SK-N-SH (cell line): ENCODE results near the gene MCC. TPM values are rescaled to one million over a fixed set of nuclear protein-coding genes. Genes with fewer than 3 reads are reported as not detected.

Experiments used
- CTCF ChIA-PET: fragments of 300-600, 350-600 bp; formaldehyde crosslinking; extraction: SDS; loops from one replicate; lab custom pipeline; 2021; lab: Yijun Ruan, JAX
- POLR2A ChIA-PET: fragments of 350-600 bp; sonication (Branson Sonifier 250); formaldehyde crosslinking; extraction: SDS; loops from one replicate; lab custom pipeline; 2020; ENCODE audit warnings: antibody characterized with exemption, inconsistent platforms; lab: Yijun Ruan, JAX
- DNase-seq: peaks from one replicate; pipeline ENCODE4 v3.0.0; 2012
- H2AFZ ChIP-seq: fragments of 200-600 bp; sonication (generic); 2 replicates; pipeline ENCODE4 v1.8.1; 2016; ENCODE audit warnings: antibody characterized with exemption, mild to moderate bottlenecking, low read depth
- H3F3A ChIP-seq: fragments of 200-600 bp; sonication (generic); replicated peaks from 2 replicates; pipeline ENCODE3; 2016; ENCODE audit warnings: antibody characterized with exemption, mild to moderate bottlenecking; ENCODE audit not compliant: insufficient read depth
- H3K27ac ChIP-seq, 2 experiments: fragments of 200-500 bp in 1 of 2; fragments of 200-600 bp in 1 of 2; sonication (Bioruptor generic) in 1 of 2; sonication (generic), shearing (Covaris generic) in 1 of 2; 2 replicates each; pipeline versions ENCODE4 v1.5.1 to v1.6.1; 2014 to 2016; ENCODE audit warnings: low read depth in 2 of 2, inconsistent platforms in 1 of 2, low read length in 1 of 2, mild to moderate bottlenecking in 1 of 2, mixed read lengths in 1 of 2
- H3K27me3 ChIP-seq: fragments of 200-600 bp; sonication (generic), shearing (Covaris generic); 2 replicates; pipeline ENCODE4 v1.6.1; 2016; ENCODE audit warnings: mixed run types; ENCODE audit not compliant: insufficient read depth
- H3K36me3 ChIP-seq, 2 experiments: fragments of 200-500 bp in 1 of 2; fragments of 200-600 bp in 1 of 2; sonication (Bioruptor generic) in 1 of 2; sonication (generic) in 1 of 2; replicated peaks in 1 of 2; 2 replicates each; pipeline versions ENCODE3 to v1.5.1; 2014 to 2016; ENCODE audit warnings: low read length in 1 of 2, mild to moderate bottlenecking in 1 of 2; ENCODE audit not compliant: insufficient read depth in 2 of 2, control insufficient read depth in 1 of 2
- H3K4me1 ChIP-seq, 2 experiments: fragments of 200-500 bp in 1 of 2; fragments of 200-600 bp in 1 of 2; sonication (Bioruptor generic) in 1 of 2; sonication (generic), shearing (Covaris generic) in 1 of 2; 2 replicates each; pipeline versions ENCODE4 v1.5.1 to v1.6.1; 2014 to 2016; ENCODE audit warnings: low read depth in 1 of 2, low read length in 1 of 2, mixed run types in 1 of 2; ENCODE audit not compliant: insufficient read depth in 2 of 2, control insufficient read depth in 1 of 2
- H3K4me2 ChIP-seq: fragments of 200-600 bp; sonication (generic), shearing (Covaris generic); 2 replicates; pipeline ENCODE4 v1.6.1; 2017; ENCODE audit warnings: mixed run types
- H3K4me3 ChIP-seq, 2 experiments: fragments of 200-500 bp in 1 of 2; fragments of 200-600 bp in 1 of 2; sonication (Bioruptor generic) in 1 of 2; sonication (generic), shearing (Covaris generic) in 1 of 2; 2 replicates each; pipeline versions ENCODE4 v1.5.1 to v1.8.1; 2014 to 2016; ENCODE audit warnings: low read depth in 2 of 2, inconsistent platforms in 1 of 2, low read length in 1 of 2, mild to moderate bottlenecking in 1 of 2, mixed read lengths in 1 of 2, moderate library complexity in 1 of 2
- H3K79me2 ChIP-seq: fragments of 200-600 bp; sonication (generic); 2 replicates; pipeline ENCODE4 v1.8.1; 2017; ENCODE audit warnings: mild to moderate bottlenecking; ENCODE audit not compliant: insufficient read depth
- H3K9ac ChIP-seq: fragments of 200-600 bp; sonication (generic); 2 replicates; pipeline ENCODE4 v1.6.1; 2017; ENCODE audit warnings: mixed run types
- H3K9me2 ChIP-seq: fragments of 200-600 bp; sonication (generic); 2 replicates; pipeline ENCODE4 v1.6.1; 2017; ENCODE audit warnings: mixed run types
- H3K9me3 ChIP-seq: fragments of 200-600 bp; sonication (generic); 2 replicates; pipeline ENCODE4 v1.6.1; 2017; ENCODE audit warnings: mixed run types, mild to moderate bottlenecking, moderate library complexity
- H4K20me1 ChIP-seq: fragments of 200-600 bp; sonication (generic); 2 replicates; pipeline ENCODE4 v1.6.1; 2017; ENCODE audit warnings: mild to moderate bottlenecking, mixed run types; ENCODE audit not compliant: insufficient read depth
- CHD2 ChIP-seq: fragments of 150-350 bp; IDR thresholded peaks from 2 replicates; pipeline ENCODE4 v1.6.1; 2018; ENCODE audit warnings: low read length; ENCODE audit not compliant: partially characterized antibody
- ELF1 ChIP-seq: IDR thresholded peaks from 2 replicates; pipeline ENCODE4 v1.4.0; 2012
- EP300 ChIP-seq, 2 experiments: IDR thresholded peaks; 2 replicates each; pipeline versions ENCODE4 v1.4.0 to v1.6.1; 2012; ENCODE audit warnings: borderline replicate concordance in 1 of 2, low read depth in 1 of 2, low read length in 1 of 2
- EZH2phosphoT487 ChIP-seq: fragments of 200-600 bp; sonication (generic); IDR thresholded peaks from 2 replicates; pipeline ENCODE4 v1.6.1; 2017; ENCODE audit warnings: low read depth, mixed run types, mild to moderate bottlenecking, antibody characterized with exemption, moderate library complexity, borderline replicate concordance
- FOSL2 ChIP-seq: IDR thresholded peaks from 2 replicates; pipeline ENCODE4 v1.4.0; 2012; ENCODE audit warnings: low read depth, mild to moderate bottlenecking, moderate library complexity, borderline replicate concordance
- GABPA ChIP-seq: IDR thresholded peaks from 2 replicates; pipeline ENCODE4 v1.4.0; 2012; ENCODE audit warnings: low read depth, mild to moderate bottlenecking
- GATA2 ChIP-seq: sonication (generic); formaldehyde crosslinking; IDR thresholded peaks from 2 replicates; pipeline ENCODE4 v1.5.0; 2020; ENCODE audit warnings: mild to moderate bottlenecking, missing genetic modification reagents
- JUND ChIP-seq: IDR thresholded peaks from 2 replicates; pipeline ENCODE4 v1.4.0; 2012
- POLR2AphosphoS5 ChIP-seq: IDR thresholded peaks from 2 replicates; pipeline ENCODE4 v1.6.1; 2012; ENCODE audit warnings: low read depth, low read length
- RAD21 ChIP-seq: IDR thresholded peaks from 2 replicates; pipeline ENCODE4 v1.6.1; 2012; ENCODE audit warnings: mild to moderate bottlenecking, low read length
- RCOR1 ChIP-seq: fragments of 150-350 bp; IDR thresholded peaks from 2 replicates; pipeline ENCODE4 v1.6.1; 2017; ENCODE audit warnings: antibody characterized with exemption, low read length
- SIN3A ChIP-seq: IDR thresholded peaks from 2 replicates; pipeline ENCODE4 v1.6.1; 2012; ENCODE audit warnings: low read depth, mild to moderate bottlenecking, low read length, moderate library complexity, borderline replicate concordance
- TAF1 ChIP-seq: IDR thresholded peaks from 2 replicates; pipeline ENCODE4 v1.6.1; 2012; ENCODE audit warnings: low read depth, mild to moderate bottlenecking, low read length, moderate library complexity, borderline replicate concordance
- TCF12 ChIP-seq: IDR thresholded peaks from 2 replicates; pipeline ENCODE4 v1.4.0; 2012
- TEAD4 ChIP-seq: IDR thresholded peaks from 2 replicates; pipeline ENCODE4 v1.4.0; 2012; ENCODE audit warnings: mild to moderate bottlenecking, borderline replicate concordance; ENCODE audit not compliant: insufficient read depth
- YY1 ChIP-seq: IDR thresholded peaks from 2 replicates; pipeline ENCODE4 v1.4.0; 2012; ENCODE audit warnings: low read depth, mild to moderate bottlenecking
- WGBS: methylation state at CpG from one replicate; pipeline ENCODE4 v1.1.6; 2017; ENCODE audit warnings: low lambda C conversion rate; 5-methylcytosine and 5-hydroxymethylcytosine counted together
- polyA plus RNA-seq, 3 experiments: library from polyadenylated mRNA; depleted of rRNA; stranded (reverse); fragments of >200 nt; gene quantifications; 2 replicates each; pipeline ENCODE4 v1.2.3, GENCODE V29; 2012
- TF ChIP-seq, protein P1 (sequence below): fragments of 150-350 bp; IDR thresholded peaks from 2 replicates; pipeline ENCODE4 v1.6.1; 2016; ENCODE audit warnings: mild to moderate bottlenecking, low read depth, low read length
- TF ChIP-seq, protein P2 (sequence below): IDR thresholded peaks from 2 replicates; pipeline ENCODE4 v1.4.0; 2012; ENCODE audit warnings: low read depth
- TF ChIP-seq, protein P3 (sequence below): IDR thresholded peaks from 2 replicates; pipeline ENCODE4; 2012

MCC gene
- polyA plus RNA-seq, 1 of the 3 experiments (the other 2 are of a cell fraction) = 3.6 TPM

DNA sequence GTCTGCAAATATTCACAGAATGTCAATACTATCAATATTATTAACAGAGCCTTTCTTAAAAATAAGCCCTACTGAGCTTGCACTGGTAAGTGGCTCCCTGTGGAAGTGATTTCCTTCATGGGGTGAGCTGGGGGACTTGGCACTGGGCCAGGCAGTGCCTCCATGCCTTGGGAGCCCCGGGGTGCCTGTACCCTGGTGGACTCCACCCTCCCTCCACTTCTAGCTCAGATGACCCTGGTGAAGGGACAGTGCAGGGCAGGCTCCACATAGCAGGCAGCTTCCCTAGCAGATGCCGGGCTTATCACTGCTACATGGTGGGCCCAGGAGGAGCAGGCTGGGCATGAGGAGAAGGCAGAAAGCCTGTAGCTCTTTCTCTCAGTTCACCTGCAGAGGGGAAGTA, 392.4 kb downstream of the MCC start:
- no peak for DNase-seq
- H3K4me1 ChIP-seq = peaks cover 0 to 17% of the 10 kb centered on the region in 2 experiments; a peak in 1 of 4 replicates
- H3K4me2 ChIP-seq = no peak overlapping the region
- H2AFZ ChIP-seq = no peak overlapping the region
- H3K79me2 ChIP-seq = no peaks in the 10 kb centered on the region
- no peak overlapping the region for H3K27ac ChIP-seq
- no peaks in the 10 kb centered on the region for H3K9me2 ChIP-seq
- H3K9ac ChIP-seq = no peak overlapping the region
- ChIA-PET CTCF (interaction anchor here (1.2 to 2.4 kb wide), 2 partner anchors 11 to 38 kb away, joined by 3 to 5 read pairs; no protein-coding TSS in a partner anchor), POLR2A (interaction anchor here (0.7 to 1.3 kb wide), 2 partner anchors 37 to 51 kb away, joined by 3 to 4 read pairs; no protein-coding TSS in a partner anchor)
- no peaks in the 10 kb centered on the region for H3K9me3 ChIP-seq
- no peaks in the 10 kb centered on the region for H3K36me3 ChIP-seq
- TF ChIP-seq RCOR1 (no peak), YY1 (no peak), SIN3A (no peak), EP300 (IDR thresholded peaks at IDR 0.05; ENCODE audit: borderline replicate concordance in 1 of 2, low read depth in 1 of 2, low read length in 1 of 2) (no peak), GABPA (no peak), RAD21 (no peak), TEAD4 (no peak), FOSL2 (no peak), ELF1 (no peak), TCF12 (no peak), EZH2phosphoT487 (no peak), CHD2 (no peak), GATA2 (CRISPR knock-in tag) (no peak), POLR2AphosphoS5 (no peak)
- TF ChIP-seq, protein P1, sequence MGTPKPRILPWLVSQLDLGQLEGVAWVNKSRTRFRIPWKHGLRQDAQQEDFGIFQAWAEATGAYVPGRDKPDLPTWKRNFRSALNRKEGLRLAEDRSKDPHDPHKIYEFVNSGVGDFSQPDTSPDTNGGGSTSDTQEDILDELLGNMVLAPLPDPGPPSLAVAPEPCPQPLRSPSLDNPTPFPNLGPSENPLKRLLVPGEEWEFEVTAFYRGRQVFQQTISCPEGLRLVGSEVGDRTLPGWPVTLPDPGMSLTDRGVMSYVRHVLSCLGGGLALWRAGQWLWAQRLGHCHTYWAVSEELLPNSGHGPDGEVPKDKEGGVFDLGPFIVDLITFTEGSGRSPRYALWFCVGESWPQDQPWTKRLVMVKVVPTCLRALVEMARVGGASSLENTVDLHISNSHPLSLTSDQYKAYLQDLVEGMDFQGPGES = no peak
- TF ChIP-seq, protein P2, sequence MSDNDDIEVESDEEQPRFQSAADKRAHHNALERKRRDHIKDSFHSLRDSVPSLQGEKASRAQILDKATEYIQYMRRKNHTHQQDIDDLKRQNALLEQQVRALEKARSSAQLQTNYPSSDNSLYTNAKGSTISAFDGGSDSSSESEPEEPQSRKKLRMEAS = no peak
- TF ChIP-seq, protein P3, sequence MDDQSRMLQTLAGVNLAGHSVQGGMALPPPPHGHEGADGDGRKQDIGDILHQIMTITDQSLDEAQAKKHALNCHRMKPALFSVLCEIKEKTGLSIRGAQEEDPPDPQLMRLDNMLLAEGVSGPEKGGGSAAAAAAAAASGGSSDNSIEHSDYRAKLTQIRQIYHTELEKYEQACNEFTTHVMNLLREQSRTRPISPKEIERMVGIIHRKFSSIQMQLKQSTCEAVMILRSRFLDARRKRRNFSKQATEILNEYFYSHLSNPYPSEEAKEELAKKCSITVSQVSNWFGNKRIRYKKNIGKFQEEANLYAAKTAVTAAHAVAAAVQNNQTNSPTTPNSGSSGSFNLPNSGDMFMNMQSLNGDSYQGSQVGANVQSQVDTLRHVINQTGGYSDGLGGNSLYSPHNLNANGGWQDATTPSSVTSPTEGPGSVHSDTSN = no peak
- H4K20me1 ChIP-seq = no peaks in the 10 kb centered on the region
- no peak overlapping the region for H3K4me3 ChIP-seq
- H3K27me3 ChIP-seq = no peaks in the 10 kb centered on the region
- no peaks in the 10 kb centered on the region for H3F3A ChIP-seq
- WGBS = 58% methylated on average over 2 of the region's 2 CpGs

DNA sequence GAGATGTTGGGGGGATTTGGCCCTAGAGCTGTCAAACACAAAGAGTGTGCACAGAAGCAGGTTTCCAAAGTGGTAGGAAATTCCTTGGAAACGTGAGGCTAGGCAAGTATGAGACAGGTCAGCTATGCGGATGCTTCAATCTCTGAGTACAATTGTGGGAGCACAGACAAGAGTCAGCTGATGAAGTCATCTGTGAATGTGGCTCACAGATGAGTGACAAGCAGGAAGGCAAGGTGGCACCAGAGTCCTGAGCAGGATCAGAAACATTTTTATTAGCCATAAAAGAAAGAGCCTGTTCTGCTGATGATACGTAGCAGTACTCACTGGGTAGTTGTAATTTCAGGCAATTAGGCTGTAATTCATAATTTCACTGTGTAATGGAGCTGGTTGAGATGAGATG, 394.7 kb downstream of the MCC start:
- Histone ChIP-seq H3K27ac (no peak overlapping the region), H4K20me1 (no peaks in the 10 kb centered on the region), H2AFZ (no peak overlapping the region), H3K4me2 (no peak overlapping the region), H3K9me2 (no peaks in the 10 kb centered on the region), H3K9me3 (no peaks in the 10 kb centered on the region), H3K36me3 (no peaks in the 10 kb centered on the region), H3K4me3 (no peak overlapping the region), H3K79me2 (no peaks in the 10 kb centered on the region), H3K9ac (no peak overlapping the region), H3K4me1 (peaks cover 0 to 25% of the 10 kb centered on the region in 2 experiments; a peak in 1 of 4 replicates), H3F3A (no peaks in the 10 kb centered on the region), H3K27me3 (no peaks in the 10 kb centered on the region)
- TF ChIP-seq TCF12 = no peak
- no peak for TF ChIP-seq YY1
- no peak for TF ChIP-seq JUND
- TF ChIP-seq TAF1 = no peak
- 66% methylated on average over 3 of the region's 3 CpGs for WGBS
- ChIA-PET CTCF (interaction anchor here (0.6 to 3.0 kb wide), 5 partner anchors 9 to 263 kb away, joined by 3 to 11 read pairs (median 3); no protein-coding TSS in a partner anchor), POLR2A (no interaction called here)
- DNase-seq = no peak
